SK-N-SH treated with all-trans-retinoic acid at 6 μM for 48 hours (cell line): ENCODE results near the gene RAB5A.

Experiments used
- ISL1 ChIP-seq: fragments of 250-450 bp; sonication (Bioruptor Pico); IDR thresholded peaks from 2 replicates; pipeline ENCODE4 v2.1.2; 2022; ENCODE audit warnings: mild to moderate bottlenecking, moderate library complexity
- TCF4 ChIP-seq: fragments of 250-450 bp; sonication (Bioruptor Pico); IDR thresholded peaks from 2 replicates; pipeline ENCODE4 v1.8.0; 2021; ENCODE audit warnings: mild to moderate bottlenecking, moderate library complexity, borderline replicate concordance
- ZFP30 ChIP-seq: fragments of 450-650 bp; formaldehyde crosslinking; IDR thresholded peaks from 2 replicates; pipeline ENCODE4 v1.5.0; 2022; ENCODE audit warnings: mild to moderate bottlenecking, moderate library complexity
- TF ChIP-seq, protein P1 (sequence below): fragments of 250-450 bp; sonication (Bioruptor Pico); IDR thresholded peaks from 2 replicates; pipeline ENCODE4 v1.8.0; 2020; ENCODE audit warnings: mild to moderate bottlenecking, moderate library complexity, borderline replicate concordance

GRCh38 chr3:19898721-19899120 lies 48.2 kb upstream of the RAB5A start:
- TF ChIP-seq ISL1, result peak; percentile 60
- no peak for TF ChIP-seq ZFP30
- TF ChIP-seq TCF4 (CRISPR knock-in tag), result no peak
- TF ChIP-seq, protein P1, sequence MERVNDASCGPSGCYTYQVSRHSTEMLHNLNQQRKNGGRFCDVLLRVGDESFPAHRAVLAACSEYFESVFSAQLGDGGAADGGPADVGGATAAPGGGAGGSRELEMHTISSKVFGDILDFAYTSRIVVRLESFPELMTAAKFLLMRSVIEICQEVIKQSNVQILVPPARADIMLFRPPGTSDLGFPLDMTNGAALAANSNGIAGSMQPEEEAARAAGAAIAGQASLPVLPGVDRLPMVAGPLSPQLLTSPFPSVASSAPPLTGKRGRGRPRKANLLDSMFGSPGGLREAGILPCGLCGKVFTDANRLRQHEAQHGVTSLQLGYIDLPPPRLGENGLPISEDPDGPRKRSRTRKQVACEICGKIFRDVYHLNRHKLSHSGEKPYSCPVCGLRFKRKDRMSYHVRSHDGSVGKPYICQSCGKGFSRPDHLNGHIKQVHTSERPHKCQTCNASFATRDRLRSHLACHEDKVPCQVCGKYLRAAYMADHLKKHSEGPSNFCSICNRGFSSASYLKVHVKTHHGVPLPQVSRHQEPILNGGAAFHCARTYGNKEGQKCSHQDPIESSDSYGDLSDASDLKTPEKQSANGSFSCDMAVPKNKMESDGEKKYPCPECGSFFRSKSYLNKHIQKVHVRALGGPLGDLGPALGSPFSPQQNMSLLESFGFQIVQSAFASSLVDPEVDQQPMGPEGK (CRISPR knock-in tag), result no peak
